Fibroblast of gingiva (primary cell): ENCODE measurements around the gene CCDC47.
A peak's percentile ranks its signal among the peaks of the same experiment; 100 is the strongest.

Experiments used
- DNase-seq: peaks from one replicate; pipeline ENCODE4 v3.0.0-alpha.2; 2011; ENCODE audit warnings: low read depth

The CCDC47 gene

DNA sequence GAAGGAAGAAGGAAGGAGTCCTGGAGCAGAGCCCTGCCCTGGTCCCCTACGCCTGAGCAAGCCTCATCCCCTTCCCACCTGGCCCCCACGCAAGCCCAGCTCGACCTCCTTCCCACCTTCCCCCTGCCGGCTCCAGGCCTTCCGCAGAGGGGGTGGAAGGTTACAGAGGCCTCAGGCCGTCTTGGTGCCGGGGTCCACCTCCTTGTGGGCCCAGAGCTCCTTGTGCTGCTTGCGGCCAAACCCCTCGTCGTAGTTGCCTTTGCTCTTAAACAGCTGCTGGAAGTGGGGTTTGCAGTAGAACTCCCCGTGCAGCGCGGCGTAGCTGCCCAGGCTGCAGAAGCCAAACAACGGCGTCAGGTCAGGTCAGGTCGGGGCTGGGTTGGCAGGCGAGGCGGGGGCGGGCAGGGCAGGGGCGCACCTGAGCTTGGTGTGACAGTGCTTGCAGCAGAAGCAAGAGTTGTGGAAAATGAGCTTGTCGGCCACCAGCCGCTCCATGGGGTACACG lies 75.0 kb downstream of the CCDC47 start:
- DNase-seq: no peak

- DNase-seq: no peak
These were observed 75.8 kb downstream of the CCDC47 start for GRCh38 chr17:63697341-63698286.

- peak; percentile 25 for DNase-seq
These were observed 76.9 kb downstream of the CCDC47 start for GRCh38 chr17:63696381-63696961.

DNA sequence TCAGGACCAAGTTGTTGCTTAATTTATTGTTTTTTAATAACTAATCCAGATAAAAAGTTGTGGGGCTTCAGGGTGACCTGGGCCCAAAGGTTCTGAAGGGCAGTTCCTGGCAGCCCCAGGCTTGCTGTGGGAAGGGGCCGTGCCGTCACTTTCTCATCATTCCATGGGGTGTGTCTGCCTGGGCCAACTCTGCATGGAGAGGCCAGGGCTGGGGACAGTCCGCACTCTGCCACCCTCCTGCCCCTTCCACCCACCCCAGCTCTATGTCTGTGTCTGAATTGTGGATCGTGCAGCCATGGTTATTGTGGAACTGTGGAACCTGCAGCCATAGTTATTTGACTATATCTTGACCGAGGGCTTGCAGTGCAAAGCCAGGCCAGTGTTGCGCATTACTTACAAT lies 77.5 kb downstream of the CCDC47 start:
- DNase-seq: no peak
